T1000 (cell line): ENCODE data around the gene CFAP221.

Experiments used
- DNase-seq: peaks from one replicate; lab custom pipeline; 2025; ENCODE audit warnings: mixed read lengths; lab: John Stamatoyannopoulos, UW

The CFAP221 gene

DNA sequence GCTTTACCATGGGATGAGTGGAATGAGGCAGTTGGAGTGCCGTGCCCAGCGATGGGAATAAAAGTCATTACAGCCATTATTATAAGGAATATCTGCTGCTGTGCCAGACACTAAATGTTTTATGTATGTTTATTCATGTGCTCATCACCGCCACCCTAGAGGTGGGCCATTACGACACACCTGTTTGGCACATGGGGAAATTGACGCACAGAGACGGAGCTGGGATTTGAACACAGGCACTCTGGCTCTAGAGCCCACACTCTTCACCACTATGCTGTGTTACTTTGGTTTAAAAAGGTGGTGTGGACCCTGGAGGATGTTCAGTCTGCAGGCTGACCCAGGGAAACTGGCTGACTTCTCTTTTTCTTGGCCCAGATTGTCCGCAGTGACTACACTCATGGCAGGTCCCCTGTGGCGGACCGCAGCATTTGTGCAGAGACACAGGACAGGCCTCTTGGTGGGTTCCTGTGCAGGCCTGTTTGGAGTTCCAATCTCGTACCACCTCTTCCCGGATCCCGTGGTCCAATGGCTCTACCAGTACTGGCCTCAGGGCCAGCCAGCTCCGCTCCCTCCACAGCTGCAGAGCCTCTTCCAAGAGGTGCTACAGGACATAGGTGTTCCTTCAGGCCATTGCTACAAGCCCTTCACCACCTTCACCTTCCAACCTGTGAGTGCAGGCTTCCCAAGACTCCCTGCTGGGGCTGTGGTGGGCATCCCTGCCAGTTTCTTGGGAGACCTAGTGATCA, 136.4 kb downstream of the CFAP221 start:
- DNase-seq: no peak

DNA sequence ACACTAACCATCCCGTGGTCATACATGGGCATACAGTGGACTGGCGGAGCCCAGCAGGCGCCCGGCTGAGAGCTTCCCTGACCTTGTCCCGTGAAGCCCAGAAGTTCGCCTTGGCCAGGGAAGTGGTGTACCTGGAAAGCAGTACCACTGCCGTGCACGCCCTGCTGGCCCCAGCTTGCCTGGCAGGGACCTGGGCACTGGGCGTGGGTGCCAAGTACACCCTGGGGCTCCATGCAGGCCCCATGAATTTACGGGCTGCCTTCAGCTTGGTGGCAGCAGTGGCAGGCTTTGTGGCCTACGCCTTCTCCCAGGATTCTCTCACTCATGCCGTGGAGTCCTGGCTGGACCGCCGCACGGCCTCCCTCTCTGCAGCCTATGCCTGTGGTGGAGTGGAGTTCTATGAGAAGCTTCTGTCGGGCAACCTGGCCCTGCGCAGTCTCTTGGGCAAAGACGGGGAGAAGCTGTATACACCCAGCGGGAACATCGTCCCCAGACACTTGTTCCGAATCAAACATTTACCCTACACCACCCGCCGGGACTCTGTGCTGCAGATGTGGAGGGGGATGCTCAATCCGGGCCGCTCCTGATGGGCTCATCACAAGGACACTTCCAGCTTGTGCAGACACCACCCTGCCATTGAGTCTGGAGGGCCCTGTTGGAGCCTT, 137.1 kb downstream of the CFAP221 start:
- no peak for DNase-seq

DNA sequence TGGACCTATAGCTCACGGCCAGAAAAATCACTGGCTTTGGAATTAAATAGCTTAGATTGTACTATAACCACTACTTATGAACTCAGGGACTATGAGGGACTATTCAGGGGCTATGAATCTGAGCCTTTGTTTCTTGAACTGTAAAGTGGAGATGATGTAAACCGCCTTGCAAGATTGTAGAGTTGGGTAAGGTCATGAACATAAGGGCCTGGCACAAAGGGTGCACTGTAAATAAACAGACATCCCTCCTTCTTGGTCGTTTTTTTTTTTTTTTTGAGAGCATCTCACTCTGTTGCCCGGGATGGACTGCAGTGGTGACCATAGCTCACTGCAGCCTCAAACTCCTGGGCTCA, 137.6 kb downstream of the CFAP221 start:
- DNase-seq: no peak

DNA sequence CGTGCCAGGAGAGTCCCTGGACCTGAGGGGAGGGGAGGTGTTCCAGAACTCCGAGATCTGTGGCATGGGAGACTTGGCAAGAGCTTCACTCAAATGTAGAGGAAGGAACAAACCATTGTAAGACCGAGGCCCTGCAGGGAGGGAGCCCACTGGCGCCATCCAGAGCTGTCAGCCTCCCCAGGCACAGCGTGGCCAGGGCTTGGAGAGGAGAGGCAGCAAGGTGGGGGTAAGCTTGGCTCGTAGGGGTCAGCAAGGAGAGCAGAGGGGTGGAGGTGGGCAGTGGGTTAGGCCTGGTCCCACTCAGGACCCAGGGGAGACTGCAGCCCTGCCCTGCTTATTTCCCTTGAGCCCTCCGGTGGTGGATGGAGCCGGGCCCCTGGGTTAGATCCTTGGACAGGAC, 138.3 kb downstream of the CFAP221 start:
- DNase-seq: no peak

DNA sequence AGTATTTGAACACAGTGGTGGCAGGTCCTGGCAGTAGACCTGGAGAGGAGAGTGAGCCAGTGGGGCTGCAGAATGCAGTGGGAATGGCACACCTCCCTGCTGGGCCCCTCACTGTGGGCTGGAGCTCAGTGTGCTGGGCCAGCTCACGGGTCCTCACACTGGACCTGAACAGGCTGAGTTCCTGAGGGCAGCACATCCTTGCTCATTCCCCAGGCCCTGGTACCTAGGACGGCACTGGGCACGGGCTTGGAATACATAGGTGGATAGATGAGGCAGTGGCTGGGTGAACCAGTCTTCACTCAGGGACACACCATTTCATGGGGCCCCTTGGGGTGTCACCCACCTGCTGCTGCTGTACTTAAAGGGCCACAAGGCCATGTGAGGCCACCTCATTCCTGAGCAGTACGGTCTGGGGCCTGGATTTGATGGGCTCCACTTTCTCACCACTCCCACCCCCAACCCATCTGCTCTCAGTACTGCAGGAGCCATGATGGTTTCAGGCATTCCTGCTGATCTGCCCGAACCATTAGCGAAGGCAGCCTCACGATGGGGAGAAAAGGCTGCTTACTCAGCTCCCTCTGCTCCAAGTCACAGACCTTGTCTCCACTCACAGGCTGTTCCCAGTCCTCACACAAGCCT, 138.9 kb downstream of the CFAP221 start:
- DNase-seq: no peak

DNA sequence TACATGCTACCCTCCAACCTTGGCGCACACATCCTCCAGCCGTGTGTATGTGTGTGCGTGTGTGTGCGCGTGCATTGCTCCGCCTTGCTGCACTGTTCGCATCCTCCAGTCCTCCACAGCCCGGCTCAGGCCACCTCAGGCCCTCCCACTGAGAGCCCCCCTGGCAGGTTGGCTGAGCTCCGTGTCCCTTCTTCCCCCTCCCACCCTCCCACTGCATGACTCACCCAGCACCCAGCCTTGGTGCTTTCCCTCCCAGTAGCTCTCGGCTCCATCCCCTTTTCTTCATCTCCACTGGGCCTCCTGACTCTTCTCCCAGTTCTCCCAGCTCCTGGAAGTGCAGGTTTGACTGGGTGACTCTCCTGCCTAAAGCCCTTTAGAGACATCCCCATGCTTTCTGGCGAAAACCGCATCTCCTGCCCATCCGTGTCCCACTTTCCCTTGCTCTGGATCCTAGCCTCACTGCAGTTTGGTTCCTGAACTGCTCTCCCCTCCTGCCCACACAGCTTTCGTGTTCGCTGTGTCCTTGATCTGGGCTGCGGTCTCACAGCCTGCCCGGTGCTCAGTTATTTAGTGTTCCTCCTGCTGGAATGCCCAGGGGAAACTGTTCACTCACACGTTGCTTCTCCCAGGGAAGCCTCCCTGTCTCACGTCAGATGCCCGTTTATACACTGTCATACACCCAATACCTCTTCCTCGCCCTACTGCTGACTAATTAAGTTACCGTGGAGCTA, 139.6 kb downstream of the CFAP221 start:
- no peak for DNase-seq

DNA sequence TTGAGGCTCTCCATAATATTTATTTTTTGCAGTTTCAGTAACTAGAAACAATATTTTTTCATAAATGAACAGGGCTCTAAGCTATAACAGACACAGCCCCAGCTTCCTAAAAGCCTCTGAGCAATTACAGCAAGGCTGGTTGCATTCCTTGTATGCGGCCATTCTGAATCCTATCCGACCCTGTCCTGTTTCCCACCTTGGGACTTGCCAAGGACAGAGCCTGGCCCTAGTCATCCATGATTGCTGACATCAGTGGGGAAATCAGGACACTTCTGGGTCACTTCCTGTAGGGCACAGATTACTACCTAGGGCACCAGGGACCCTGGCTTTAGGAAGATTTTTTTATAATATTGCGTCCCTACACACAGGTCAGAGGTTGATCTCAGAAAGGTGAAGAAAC, 140.3 kb downstream of the CFAP221 start:
- DNase-seq: no peak

DNA sequence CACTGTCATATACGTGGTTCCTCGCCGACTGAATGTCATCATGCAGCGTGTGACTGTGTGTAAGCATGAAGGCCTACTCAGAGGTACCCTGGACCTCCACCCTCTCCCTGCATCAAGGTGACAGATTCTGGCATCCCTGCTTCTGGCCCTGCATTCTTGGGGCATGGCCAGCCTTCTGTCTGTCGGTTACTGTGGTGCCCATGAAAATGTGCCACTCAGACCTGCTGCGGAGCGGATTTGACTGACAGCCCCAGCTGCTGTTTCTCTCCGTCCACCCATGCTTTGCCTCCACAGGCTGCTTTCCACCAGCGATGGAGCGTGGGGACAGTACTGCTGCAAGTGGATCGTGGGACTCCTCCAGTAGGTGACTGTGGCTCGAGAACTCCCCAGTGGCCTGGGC, 144.4 kb downstream of the CFAP221 start:
- no peak for DNase-seq

DNA sequence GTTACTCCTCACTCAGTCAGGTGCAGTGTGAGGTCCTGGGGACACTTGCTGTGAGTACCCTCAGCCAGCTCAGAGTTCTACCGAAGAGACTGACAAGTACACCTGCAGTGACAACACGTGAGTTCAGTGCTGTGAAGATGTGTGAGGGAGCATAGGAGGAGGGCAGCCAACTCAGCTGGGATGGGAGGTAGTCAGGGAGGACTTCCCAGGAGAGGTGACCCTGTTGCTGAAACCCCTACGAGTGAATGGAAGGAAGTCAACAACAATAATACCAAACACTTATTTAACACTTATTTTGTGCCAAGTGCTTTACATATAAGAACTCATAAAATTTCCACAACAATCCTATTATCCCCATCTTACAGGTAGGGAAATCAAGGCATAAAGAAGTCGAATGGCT, 145.0 kb downstream of the CFAP221 start:
- no peak for DNase-seq

DNA sequence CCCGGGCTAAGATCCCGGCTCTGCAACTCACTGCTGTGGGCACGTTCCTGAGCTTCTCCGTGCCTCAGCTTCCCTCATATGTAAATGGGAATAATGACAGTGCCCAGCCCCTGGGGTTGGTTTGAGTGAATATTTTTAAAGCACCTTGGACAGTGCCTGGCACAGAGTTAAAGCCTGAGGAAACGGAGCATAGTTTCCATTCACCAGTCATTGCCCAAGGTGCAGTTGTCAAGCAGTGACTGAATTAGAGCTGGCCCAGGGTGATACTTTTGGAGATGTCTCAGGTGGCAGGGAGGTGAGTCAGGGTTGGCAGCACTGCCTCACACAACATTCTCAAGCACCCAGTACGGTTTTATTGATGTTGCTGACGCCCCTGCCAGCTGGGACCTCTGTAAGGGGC, 146.9 kb downstream of the CFAP221 start:
- DNase-seq: no peak

DNA sequence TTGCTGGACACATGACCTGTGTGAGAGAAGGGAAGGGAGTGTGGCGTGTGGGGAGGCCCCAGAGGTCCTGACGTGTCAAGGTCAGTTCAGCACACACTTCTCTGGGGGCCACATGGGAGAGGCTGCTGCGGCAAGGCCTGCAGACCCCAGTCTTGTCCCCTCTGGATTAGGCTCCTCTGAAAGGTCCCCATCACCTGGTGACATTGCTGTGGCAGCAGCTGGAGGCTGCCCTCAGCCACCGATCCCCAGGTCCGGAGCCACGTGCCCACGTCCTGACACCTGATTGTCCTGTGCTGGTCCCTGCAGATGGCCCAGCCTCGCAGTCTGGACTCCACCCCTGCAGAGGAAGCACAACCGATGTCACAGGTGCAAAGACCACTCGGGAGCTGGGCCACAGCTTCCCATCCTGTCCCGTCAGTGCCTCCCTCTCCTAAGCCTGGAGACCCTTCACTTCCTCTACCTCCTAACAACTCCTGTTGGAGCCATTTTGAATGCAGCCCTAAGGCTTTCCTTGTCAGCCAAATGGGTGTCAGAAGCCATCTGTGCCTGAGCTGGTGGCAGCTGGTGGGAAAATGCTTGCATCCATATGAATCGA, 147.5 kb downstream of the CFAP221 start:
- DNase-seq: no peak

DNA sequence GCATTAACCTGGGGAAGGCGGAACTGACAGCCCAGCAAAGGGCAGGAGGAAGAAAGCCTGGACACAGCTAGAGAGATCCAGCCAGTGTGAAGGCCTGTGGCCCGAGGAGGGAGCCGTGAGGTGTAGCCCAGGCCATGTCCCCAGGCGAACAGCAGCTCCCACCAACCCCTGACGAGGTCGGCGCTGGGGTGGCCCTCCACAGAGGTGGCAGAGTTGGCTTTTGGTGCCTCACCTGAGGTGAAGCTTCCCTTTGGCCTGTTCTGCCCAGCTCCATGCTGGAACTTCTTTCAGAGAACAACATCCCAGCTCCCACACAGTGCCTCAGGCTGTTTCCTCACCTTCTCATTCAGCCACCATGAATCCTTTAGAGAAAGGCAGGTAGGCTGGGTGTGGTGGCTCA, 148.1 kb downstream of the CFAP221 start:
- DNase-seq: no peak

DNA sequence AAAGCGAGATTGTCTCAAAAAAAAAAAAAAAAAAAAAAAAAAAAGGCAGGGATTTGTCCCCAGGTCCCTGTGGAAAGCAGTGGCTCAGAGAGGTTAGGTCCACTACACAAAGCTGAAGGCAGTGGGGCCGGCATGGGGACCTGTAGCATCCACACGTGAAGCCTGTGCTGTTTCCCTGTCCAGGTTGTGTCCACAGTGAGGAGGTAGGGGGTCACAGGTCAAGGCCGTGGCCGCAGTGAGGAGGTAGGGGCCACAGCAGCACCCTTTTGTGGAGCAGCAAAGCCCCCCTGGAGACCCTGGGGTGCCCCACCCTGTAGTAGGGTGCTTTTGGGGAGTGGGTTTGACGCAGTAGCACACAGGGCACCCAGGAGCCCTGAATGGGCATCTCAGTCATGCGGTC, 148.7 kb downstream of the CFAP221 start:
- DNase-seq: no peak

DNA sequence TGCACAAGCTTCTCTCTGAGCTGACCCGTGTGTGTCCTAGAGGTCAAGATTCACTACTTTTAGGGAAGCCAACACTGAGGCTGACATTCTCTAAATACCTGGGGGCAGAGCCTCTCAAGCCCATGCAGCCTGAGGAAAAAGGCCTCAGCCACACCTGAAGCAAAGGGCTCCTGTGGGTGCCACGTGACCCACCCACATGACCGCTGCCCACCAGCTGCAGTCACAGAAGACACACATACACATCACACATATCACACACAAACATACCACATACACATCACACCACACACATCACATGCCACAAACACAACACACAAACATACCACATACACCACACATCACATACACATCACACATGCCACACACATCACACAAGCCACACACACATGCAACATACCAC, 149.3 kb downstream of the CFAP221 start:
- DNase-seq: no peak

DNA sequence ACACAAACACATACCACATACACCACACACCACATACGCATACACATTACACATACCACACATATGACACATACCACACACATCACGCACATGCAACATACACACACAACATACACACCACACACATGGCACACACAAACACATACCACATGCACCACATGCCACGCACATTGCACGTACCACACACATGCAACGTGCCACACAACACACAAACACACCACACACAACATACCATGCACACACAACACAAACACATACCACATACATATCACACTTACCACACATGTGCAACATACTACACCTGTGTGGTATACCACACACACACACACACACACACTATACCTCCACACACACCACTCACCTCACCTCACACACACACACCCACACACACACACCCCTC, 149.7 kb downstream of the CFAP221 start:
- DNase-seq: no peak

DNA sequence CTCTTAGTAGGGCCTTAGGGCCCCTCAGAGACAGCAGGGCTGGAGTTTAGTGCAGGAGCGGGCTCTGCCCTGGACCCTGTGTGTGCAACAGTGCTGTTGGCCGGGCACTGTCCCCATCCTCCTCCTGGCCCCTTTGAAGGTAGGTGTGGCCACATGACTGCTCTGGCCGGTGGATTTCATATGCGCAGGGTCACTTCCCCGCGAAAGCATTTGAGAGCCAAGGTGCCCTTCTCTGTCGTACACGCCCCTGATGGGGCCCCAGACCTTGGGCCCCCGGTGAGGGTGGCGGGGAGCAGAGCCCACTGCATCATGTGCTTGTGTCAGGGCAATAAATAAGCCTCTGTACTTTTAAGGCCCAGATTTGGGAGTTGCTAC, 150.2 kb downstream of the CFAP221 start:
- no peak for DNase-seq

DNA sequence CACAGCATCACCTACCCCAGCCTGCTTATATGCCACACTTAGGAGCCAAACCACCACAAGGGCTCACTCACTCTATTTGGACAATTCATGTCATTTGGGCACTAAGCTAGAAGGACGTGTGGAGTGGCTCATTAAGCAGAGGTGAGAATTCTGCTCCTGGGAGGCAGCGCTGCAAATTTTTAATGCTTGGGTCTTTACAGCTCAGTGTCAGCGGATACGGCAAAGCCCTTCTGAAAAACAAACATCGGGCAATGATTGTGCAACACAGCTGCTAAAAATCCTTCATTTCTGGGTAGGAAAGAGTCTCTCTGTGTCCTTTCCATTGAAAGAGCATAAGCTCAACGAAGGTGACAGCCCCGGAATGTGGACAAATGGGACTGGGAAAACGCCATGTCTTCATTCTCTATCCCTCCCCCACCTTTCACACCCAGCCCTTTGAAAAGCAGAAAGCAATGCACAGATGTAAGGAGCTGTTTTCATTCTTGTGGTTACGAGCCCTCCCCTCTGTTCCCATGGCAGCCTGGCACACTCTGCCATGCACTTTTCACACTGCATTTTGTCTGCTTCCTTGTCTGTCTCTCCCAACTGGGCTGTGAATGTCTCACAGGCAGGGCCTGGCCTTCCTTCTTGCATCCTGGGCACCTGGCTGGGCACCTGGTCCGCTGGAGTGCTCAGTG, 150.7 kb downstream of the CFAP221 start:
- no peak for DNase-seq

DNA sequence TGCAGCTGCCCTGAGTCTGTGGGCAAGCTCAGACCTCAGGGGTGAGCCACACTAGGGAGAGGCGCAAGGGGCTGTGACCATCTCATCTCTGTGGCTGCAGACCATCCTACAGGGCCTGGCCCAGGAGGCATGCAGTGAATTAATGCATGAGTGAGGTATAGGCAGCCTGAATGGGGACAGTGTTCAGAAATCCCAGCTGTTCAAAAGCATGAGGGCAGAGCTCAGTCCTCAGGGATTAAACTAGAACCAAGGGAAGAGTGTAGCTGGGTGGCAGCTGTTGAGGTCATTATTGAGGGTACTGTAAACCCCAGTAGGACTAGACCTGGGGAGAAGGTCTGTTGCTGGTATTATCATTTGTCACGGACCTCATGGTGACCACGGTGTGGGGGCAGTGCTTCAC, 151.8 kb downstream of the CFAP221 start:
- no peak for DNase-seq

DNA sequence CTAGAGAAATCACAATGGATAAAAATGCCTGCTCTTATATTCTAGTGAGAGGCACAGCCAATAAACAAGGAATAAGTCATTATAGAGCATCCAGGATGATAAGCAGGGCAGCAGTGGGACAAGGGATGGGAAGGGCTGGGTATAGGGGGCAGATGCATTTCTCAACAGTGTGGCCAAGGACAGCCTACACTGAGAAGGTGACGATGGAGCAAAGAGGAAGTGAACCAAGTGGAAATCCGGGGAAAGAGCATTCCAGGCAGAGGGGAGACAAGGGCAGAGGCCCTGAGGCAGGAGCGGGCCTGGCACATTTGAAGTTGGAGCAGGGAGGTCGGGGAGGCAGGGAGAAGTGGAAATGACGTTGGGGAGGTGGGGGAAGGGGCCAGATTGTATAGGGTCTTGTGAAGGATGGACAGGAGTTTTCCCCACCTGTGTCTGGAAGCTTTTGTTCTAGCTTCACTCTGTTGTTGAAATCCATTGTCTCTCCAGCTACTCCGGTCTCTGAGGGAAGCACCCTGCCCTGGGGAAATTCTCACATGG, 152.3 kb downstream of the CFAP221 start:
- DNase-seq: no peak

DNA sequence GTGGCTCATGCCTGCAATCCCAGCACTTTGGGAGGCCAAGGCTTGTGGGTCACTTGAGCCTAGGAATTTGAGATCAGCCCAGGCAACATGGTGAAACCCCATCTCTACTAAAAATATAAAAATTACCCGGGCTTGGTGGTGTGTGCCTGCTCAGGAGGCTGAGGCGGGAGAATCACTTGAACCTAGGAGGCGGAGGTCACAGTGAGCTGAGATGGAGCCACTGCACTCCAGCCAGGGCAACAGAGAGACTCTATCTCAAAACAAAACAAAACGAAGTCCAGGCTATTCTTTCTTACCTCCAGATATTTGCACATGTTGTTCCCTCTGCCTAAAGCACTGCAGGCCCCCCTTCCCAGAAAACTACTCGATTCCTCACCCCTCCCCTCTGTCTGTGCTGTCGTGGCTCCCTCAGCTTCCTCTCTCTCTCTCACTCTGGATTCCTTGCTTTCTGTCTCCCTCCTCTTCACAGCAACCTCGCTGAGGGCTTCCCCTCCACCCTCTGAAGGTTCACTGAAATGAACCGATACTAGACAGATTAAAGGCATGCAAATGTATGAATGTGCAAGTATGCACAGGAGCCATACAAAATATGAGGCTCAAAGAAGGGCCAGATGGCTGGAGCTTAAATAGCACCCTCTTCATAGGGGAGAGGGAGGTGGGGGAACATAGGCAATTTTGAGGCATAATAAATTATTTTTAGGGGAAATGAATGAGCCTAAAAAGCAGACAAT, 153.2 kb downstream of the CFAP221 start:
- DNase-seq: no peak

DNA sequence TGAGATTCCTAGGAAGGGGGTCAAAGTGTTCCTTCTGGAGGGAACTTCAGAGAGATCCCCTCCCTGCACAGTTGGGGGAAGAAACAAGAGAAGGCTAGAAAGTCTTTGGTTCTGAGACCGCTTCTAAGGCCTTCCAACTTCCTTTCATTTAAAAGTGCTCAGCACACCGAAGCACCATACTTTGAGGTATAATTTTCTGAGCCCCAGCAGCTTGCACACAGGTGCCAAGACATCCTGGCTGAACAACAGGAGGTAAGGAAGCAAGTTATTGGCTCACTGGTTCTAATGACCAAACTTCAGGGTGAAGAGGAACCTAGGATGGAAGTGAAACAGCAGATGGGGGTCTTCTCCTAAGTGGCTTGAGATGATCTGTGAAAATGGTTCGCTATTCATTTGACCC, 154.0 kb downstream of the CFAP221 start:
- DNase-seq: no peak
